Anterior cingulate cortex (tissue), 58 donors: ENCODE results near the gene EFNA5.
A peak's percentile ranks its signal among the peaks of the same experiment; 100 is the strongest.

Source experiments
- DNase-seq, 58 donors: peaks; one replicate each; lab custom pipeline; 2025; lab: John Stamatoyannopoulos, UW

Gene EFNA5

GRCh38 chr5:107673368-107674136, 2.8 kb upstream of the EFNA5 start:
- DNase-seq: peak in 54 of 58 donors; percentile 23 to 91 (median 70)

GRCh38 chr5:107673039-107673367, 2.3 kb upstream of the EFNA5 start:
- DNase-seq: peak in 1 of 58 donors; percentile 31

- DNase-seq: peak in 52 of 58 donors; percentile 39 to 85 (median 68)
These were observed 1.7 kb upstream of the EFNA5 start for GRCh38 chr5:107672211-107673038.

GRCh38 chr5:107671742-107672210, 1.0 kb upstream of the EFNA5 start:
- DNase-seq: peak in 6 of 58 donors; percentile 18 to 78 (median 55)

GRCh38 chr5:107670087-107670931, 428 bp downstream of the EFNA5 start:
- peak in 15 of 58 donors; percentile 7 to 61 (median 26) for DNase-seq

- peak in 12 of 58 donors; percentile 16 to 59 (median 34) for DNase-seq
These were observed 1.4 kb downstream of the EFNA5 start for GRCh38 chr5:107669096-107670031.

- no peak for DNase-seq
These were observed 2.3 kb downstream of the EFNA5 start for GRCh38 chr5:107668154-107669095.

GRCh38 chr5:107666051-107666655, 4.6 kb downstream of the EFNA5 start:
- DNase-seq: no peak

- no peak for DNase-seq
These were observed 5.6 kb downstream of the EFNA5 start for GRCh38 chr5:107665036-107665570.

GRCh38 chr5:107663697-107664096, 7.0 kb downstream of the EFNA5 start:
- DNase-seq: no peak

- DNase-seq: no peak
These were observed 9.1 kb downstream of the EFNA5 start for GRCh38 chr5:107661650-107662044.

- no peak for DNase-seq
These were observed 9.6 kb downstream of the EFNA5 start for GRCh38 chr5:107661038-107661649.

- no peak for DNase-seq
These were observed 12.2 kb downstream of the EFNA5 start for GRCh38 chr5:107658528-107658927.

GRCh38 chr5:107655831-107656230, 14.9 kb downstream of the EFNA5 start:
- no peak for DNase-seq

GRCh38 chr5:107654827-107655226, 15.9 kb downstream of the EFNA5 start:
- no peak for DNase-seq

- no peak for DNase-seq
These were observed 17.1 kb downstream of the EFNA5 start for GRCh38 chr5:107653685-107654084.
